NCI-H187 treated with DMSO at 0.1 percent for 48 hours (cell line): ENCODE measurements around the gene PWWP2B.

Experiments
- DNase-seq: peaks from one replicate; lab custom pipeline; 2025; lab: John Stamatoyannopoulos, UW

The PWWP2B gene

GRCh38 chr10:132447446-132448247 lies 50.6 kb downstream of the PWWP2B start:
- no peak for DNase-seq

GRCh38 chr10:132448248-132448731 lies 51.3 kb downstream of the PWWP2B start:
- no peak for DNase-seq

- DNase-seq = no peak
These were observed 52.2 kb downstream of the PWWP2B start for GRCh38 chr10:132449051-132449810.

GRCh38 chr10:132449811-132450181 lies 52.8 kb downstream of the PWWP2B start:
- DNase-seq = no peak

- DNase-seq = no peak
These were observed 53.4 kb downstream of the PWWP2B start for GRCh38 chr10:132450466-132450824.

GRCh38 chr10:132450825-132451505 lies 54.0 kb downstream of the PWWP2B start:
- DNase-seq = no peak

GRCh38 chr10:132451506-132452215 lies 54.7 kb downstream of the PWWP2B start:
- DNase-seq = no peak

GRCh38 chr10:132452216-132452650 lies 55.2 kb downstream of the PWWP2B start:
- no peak for DNase-seq

- DNase-seq = no peak
These were observed 55.9 kb downstream of the PWWP2B start for GRCh38 chr10:132452651-132453469.

GRCh38 chr10:132453470-132453861 lies 56.5 kb downstream of the PWWP2B start:
- DNase-seq = no peak

- DNase-seq = no peak
These were observed 57.5 kb downstream of the PWWP2B start for GRCh38 chr10:132454296-132455198.

GRCh38 chr10:132455441-132455971 lies 58.5 kb downstream of the PWWP2B start:
- DNase-seq = no peak

- DNase-seq = no peak
These were observed 59.2 kb downstream of the PWWP2B start for GRCh38 chr10:132455986-132456847.

GRCh38 chr10:132456881-132457280 lies 59.9 kb downstream of the PWWP2B start:
- no peak for DNase-seq

GRCh38 chr10:132457328-132458070 lies 60.5 kb downstream of the PWWP2B start:
- DNase-seq = no peak

GRCh38 chr10:132458071-132458585 lies 61.1 kb downstream of the PWWP2B start:
- no peak for DNase-seq

- DNase-seq = no peak
These were observed 61.7 kb downstream of the PWWP2B start for GRCh38 chr10:132458586-132459300.
